ENCODE results near the gene GNG2.

GRCh38 chr14:51862176-51862796 is 1.9 kb downstream of the GNG2 start:
- no peak for TF ChIP-seq YY1 (IDR thresholded peaks at IDR 0.05; ENCODE audit: insufficient read depth, insufficient read length)
- TF ChIP-seq ZNF274 (IDR thresholded peaks at IDR 0.05; ENCODE audit: low read depth, low read length) = no peak
